ENCODE results near the gene PIGS.

GRCh38 chr17:28533091-28533807 is 38.1 kb downstream of the PIGS start:
- TF ChIP-seq CTCF (IDR thresholded peaks at IDR 0.05) = no peak
- no peak for TF ChIP-seq EP300 (IDR thresholded peaks at IDR 0.05)
- no peak for TF ChIP-seq POLR2A (IDR thresholded peaks at IDR 0.05)

Data from sigmoid colon (tissue), 4 donors.